IMR-90 (cell line): Measurements from ENCODE around the gene SGSM2. TPM values are rescaled to one million over a fixed set of nuclear protein-coding genes. Genes with fewer than 3 reads are reported as not detected.

Experiments
- ATAC-seq: fragments of 200-7000 bp; cut with Tn5 transposase; 2 replicates; pipeline ENCODE4 v1.9.1; 2020; ENCODE audit warnings: low read depth, mild to moderate bottlenecking, moderate library complexity
- BruUV-seq: library from RNA; stranded (reverse); fragments of 400-500 nt; replicated peaks from 2 replicates; lab custom pipeline; 2021; lab: Mats Ljungman, UMichigan
- CTCF ChIA-PET: fragments of 300-600 bp; formaldehyde crosslinking; extraction: SDS; loops from one replicate; lab custom pipeline; 2021; ENCODE audit warnings: antibody characterized with exemption; lab: Yijun Ruan, JAX
- POLR2A ChIA-PET: fragments of 300-600 bp; sonication (Branson Sonifier 250); formaldehyde crosslinking; loops from one replicate; lab custom pipeline; 2022; ENCODE audit warnings: antibody characterized with exemption; ENCODE audit not compliant: unreplicated experiment; lab: Charles Lee
- DNase-seq: peaks from one replicate; pipeline ENCODE4 v3.0.0; 2013
- H2AFZ ChIP-seq: replicated peaks from 2 replicates; pipeline ENCODE3; 2013; ENCODE audit warnings: low read length, mild to moderate bottlenecking; ENCODE audit not compliant: poor library complexity
- H2AK5ac ChIP-seq: 2 replicates; pipeline ENCODE4 v1.6.1; 2013; ENCODE audit warnings: low read depth, low read length, inconsistent platforms
- H2AK9ac ChIP-seq: replicated peaks from 2 replicates; pipeline ENCODE3; 2013; ENCODE audit warnings: mild to moderate bottlenecking, low read depth, low read length, moderate library complexity; ENCODE audit not compliant: poor library complexity
- H2BK120ac ChIP-seq: 2 replicates; pipeline ENCODE4 v1.6.1; 2013; ENCODE audit warnings: low read depth, low read length, inconsistent platforms
- H2BK15ac ChIP-seq: 3 replicates; pipeline ENCODE4 v1.6.1; 2013; ENCODE audit warnings: low read depth, low read length, inconsistent platforms
- H2BK20ac ChIP-seq: 2 replicates; pipeline ENCODE4 v1.6.1; 2013; ENCODE audit warnings: low read depth, mild to moderate bottlenecking, inconsistent platforms, low read length, moderate library complexity
- H2BK5ac ChIP-seq: 2 replicates; pipeline ENCODE4 v1.6.1; 2013; ENCODE audit warnings: mild to moderate bottlenecking, low read depth, low read length, inconsistent platforms; ENCODE audit not compliant: poor library complexity, severe bottlenecking
- H3K14ac ChIP-seq: replicated peaks from 2 replicates; pipeline ENCODE4 v1.6.1; 2013; ENCODE audit warnings: low read depth, low read length, inconsistent platforms
- H3K18ac ChIP-seq: 2 replicates; pipeline ENCODE4 v1.6.1; 2013; ENCODE audit warnings: low read depth, low read length, control low read depth
- H3K23ac ChIP-seq: 2 replicates; pipeline ENCODE4 v1.6.1; 2013; ENCODE audit warnings: low read depth, low read length, inconsistent platforms
- H3K27ac ChIP-seq: 2 replicates; pipeline ENCODE4 v1.5.1; 2013; ENCODE audit warnings: mild to moderate bottlenecking, control low read depth, low read length; ENCODE audit not compliant: insufficient read depth
- H3K27me3 ChIP-seq: 2 replicates; pipeline ENCODE4 v1.6.1; 2013; ENCODE audit warnings: low read length; ENCODE audit not compliant: control insufficient read depth, insufficient read depth
- H3K36me3 ChIP-seq: 2 replicates; pipeline ENCODE4 v1.6.1; 2013; ENCODE audit warnings: low read length, mixed read lengths; ENCODE audit not compliant: control insufficient read depth, insufficient read depth
- H3K4ac ChIP-seq: 2 replicates; pipeline ENCODE4 v1.6.1; 2013; ENCODE audit warnings: low read depth, low read length, inconsistent platforms
- H3K4me1 ChIP-seq: 2 replicates; pipeline ENCODE4 v1.6.1; 2013; ENCODE audit warnings: low read length, mixed read lengths; ENCODE audit not compliant: control insufficient read depth, insufficient read depth
- H3K4me2 ChIP-seq: 2 replicates; pipeline ENCODE4 v1.6.1; 2013; ENCODE audit warnings: low read depth, mild to moderate bottlenecking, control low read depth, low read length, moderate library complexity
- H3K4me3 ChIP-seq: 2 replicates; pipeline ENCODE4 v1.5.1; 2013; ENCODE audit warnings: low read depth, mild to moderate bottlenecking, control low read depth, low read length, moderate library complexity; ENCODE audit not compliant: insufficient read depth
- H3K56ac ChIP-seq: 2 replicates; pipeline ENCODE4 v1.6.1; 2013; ENCODE audit warnings: low read length, inconsistent platforms; ENCODE audit not compliant: insufficient read depth; ENCODE audit errors: extremely low read depth
- H3K79me1 ChIP-seq, 2 experiments: 2 replicates each; pipeline ENCODE4 v1.6.1; 2013; ENCODE audit warnings: low read length in 2 of 2, inconsistent platforms in 1 of 2, low read depth in 1 of 2
- H3K9ac ChIP-seq: 2 replicates; pipeline ENCODE4 v1.6.1; 2013; ENCODE audit warnings: low read depth, low read length, control low read depth
- H3K9me1 ChIP-seq: 2 replicates; pipeline ENCODE4 v1.6.1; 2013; ENCODE audit warnings: low read length, inconsistent platforms; ENCODE audit not compliant: insufficient read depth
- H3K9me3 ChIP-seq: 2 replicates; pipeline ENCODE4 v1.6.1; 2013; ENCODE audit warnings: low read length; ENCODE audit not compliant: control insufficient read depth, insufficient read depth
- H4K20me1 ChIP-seq: 2 replicates; pipeline ENCODE4 v1.6.1; 2013; ENCODE audit warnings: low read length, inconsistent platforms; ENCODE audit not compliant: insufficient read depth
- H4K5ac ChIP-seq: 2 replicates; pipeline ENCODE4 v1.6.1; 2013; ENCODE audit warnings: mild to moderate bottlenecking, low read depth, low read length, control low read depth
- H4K8ac ChIP-seq, 2 experiments: 2 replicates each; pipeline ENCODE4 v1.6.1; 2013; ENCODE audit warnings: low read depth in 2 of 2, low read length in 2 of 2, control low read depth in 1 of 2, inconsistent platforms in 1 of 2
- H4K91ac ChIP-seq: 2 replicates; pipeline ENCODE4 v1.6.1; 2013; ENCODE audit warnings: low read depth, low read length, inconsistent platforms; ENCODE audit not compliant: insufficient read depth
- CEBPB ChIP-seq: IDR thresholded peaks from 2 replicates; pipeline ENCODE4 v1.6.1; 2012; ENCODE audit warnings: low read depth, low read length, improper control_type of control experiment
- MAZ ChIP-seq: IDR thresholded peaks from 2 replicates; pipeline ENCODE4 v1.6.1; 2012; ENCODE audit warnings: low read depth, mild to moderate bottlenecking, low read length, improper control_type of control experiment, moderate library complexity, borderline replicate concordance
- WGBS, 2 experiments: methylation state at CpG; one replicate each; pipeline versions ENCODE4 v1.1.5 to v1.1.7; 2013; ENCODE audit warnings: missing lambda C conversion rate in 2 of 2; ENCODE audit not compliant: insufficient read length in 1 of 2; ENCODE audit errors: extremely low coverage in 2 of 2; 5-methylcytosine and 5-hydroxymethylcytosine counted together
- dilution Hi-C: fragments of 300-500 bp; cut with HindIII; formaldehyde crosslinking; loops from one replicate; pipeline ENCODE4 v1.14.3; 2018; ENCODE audit warnings: low sequenced_read_pairs; ENCODE audit not compliant: unreplicated experiment
- in situ Hi-C: fragments of 300-500 bp; cut with MboI; formaldehyde crosslinking; loops from 3 replicates; pipeline ENCODE4 v1.14.3; 2019; ENCODE audit warnings: low sequenced_read_pairs, inconsistent platforms, mixed read lengths
- intact Hi-C: fragments of 100-400 bp; cut with micrococcal nuclease; formaldehyde crosslinking; loops from 2 replicates; pipeline ENCODE4 v1.10.0; 2022
- polyA plus RNA-seq, 3 experiments: library from polyadenylated mRNA; depleted of rRNA; stranded (reverse); fragments of >200 nt; gene quantifications; 2 replicates each; pipeline ENCODE4 v1.2.3, GENCODE V29; 2012; ENCODE audit warnings: low replicate concordance in 1 of 3
- total RNA-seq: library from RNA; depleted of rRNA; stranded (reverse); fragments of >200 nt; gene quantifications from 2 replicates; pipeline ENCODE4 v1.2.3, GENCODE V29; 2012

Gene SGSM2
- total and polyA plus RNA-seq, 2 of the 4 experiments (the other 2 are of a cell fraction): 13.6 to 81.2 TPM

GRCh38 chr17:2297023-2297422 lies 40.3 kb upstream of the SGSM2 start:
- no peak overlapping the region for H3K56ac ChIP-seq
- TF ChIP-seq MAZ (no peak), CEBPB (peak; percentile 58)
- H3K9me1 ChIP-seq: peaks cover 4% of the 10 kb centered on the region; the same call in 1 of the 2 replicates
- H2BK5ac ChIP-seq: no peak overlapping the region
- ChIA-PET POLR2A (no interaction called here), CTCF (no interaction called here)
- peaks cover 3% of the 10 kb centered on the region; the same call in 1 of the 2 replicates for H3K4me1 ChIP-seq
- no peak for ATAC-seq
- H3K4me3 ChIP-seq: no peak overlapping the region
- dilution Hi-C loops: no loop called here
- H2AFZ ChIP-seq: no peak overlapping the region
- H3K23ac ChIP-seq: no peak overlapping the region
- H2AK9ac ChIP-seq: no peak overlapping the region
- H3K79me1 ChIP-seq: peaks cover 20 to 86% of the 10 kb centered on the region in 2 experiments
- no peaks in the 10 kb centered on the region for H3K9me3 ChIP-seq
- no peak overlapping the region for H3K4me2 ChIP-seq
- no peak overlapping the region for H4K8ac ChIP-seq
- no peak overlapping the region for H2AK5ac ChIP-seq
- no peak overlapping the region for H2BK20ac ChIP-seq
- BruUV-seq: no TSS peak
- no peak overlapping the region for H2BK15ac ChIP-seq
- H3K18ac ChIP-seq: no peak overlapping the region
- peaks cover 16% of the 10 kb centered on the region; the same call in 1 of the 2 replicates for H4K20me1 ChIP-seq
- WGBS, 2 experiments: 100% methylated on average over 1 of the region's 5 CpGs; no CpG with 5 or more reads in 1 of the 2 experiments
- DNase-seq: no peak
- intact Hi-C loops: no loop called here
- no peak overlapping the region for H4K91ac ChIP-seq
- no peak overlapping the region for H3K9ac ChIP-seq
- H3K27ac ChIP-seq: no peak overlapping the region
- no peak overlapping the region for H3K14ac ChIP-seq
- H3K36me3 ChIP-seq: peaks cover 39% of the 10 kb centered on the region
- H3K4ac ChIP-seq: no peak overlapping the region
- in situ Hi-C loops: no loop called here
- H3K27me3 ChIP-seq: no peaks in the 10 kb centered on the region
- no peak overlapping the region for H2BK120ac ChIP-seq
- no peak overlapping the region for H4K5ac ChIP-seq
